ENCODE measurements around the gene CDH20.

CDH20 gene

DNA sequence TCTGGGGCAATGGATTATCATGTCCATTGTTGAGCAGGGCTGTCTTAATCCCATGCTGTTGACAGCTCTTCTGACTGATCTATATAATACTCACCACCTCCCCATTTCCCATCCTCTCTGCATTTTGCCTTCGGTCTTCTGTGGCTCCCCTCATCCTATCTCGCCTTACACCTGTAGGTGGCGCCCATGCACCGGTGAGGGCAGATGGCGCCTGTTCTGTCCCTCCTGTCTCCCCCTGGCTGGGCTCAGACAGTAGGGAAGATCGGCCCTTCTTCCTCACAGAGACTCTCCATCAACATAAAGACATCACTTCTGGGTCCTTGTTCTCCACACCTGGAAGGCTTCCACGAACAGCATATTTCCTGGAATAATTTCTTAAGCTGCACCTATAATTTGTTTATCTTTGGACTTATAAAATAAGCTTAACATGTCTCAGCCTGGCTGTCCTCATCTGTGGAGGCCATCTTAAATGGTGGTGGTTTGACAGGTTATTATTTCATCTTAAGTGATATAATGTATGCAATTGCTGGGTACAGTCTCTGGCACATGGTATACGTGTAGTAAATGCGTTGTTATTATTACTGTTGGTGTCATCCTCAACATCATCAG, 10.9 kb upstream of the CDH20 start:
- Histone ChIP-seq H3K4me2 (ENCODE audit: low read depth, low read length, poor library complexity, severe bottlenecking) (no peak overlapping the region), H3K4me3 (ENCODE audit: insufficient read depth, low read length, poor library complexity, severe bottlenecking) (no peak overlapping the region), H4K20me1 (ENCODE audit: low read depth, low read length) (no peaks in the 10 kb centered on the region), H3K9me2 (replicated peaks; ENCODE audit: insufficient read depth, low read length) (no peaks in the 10 kb centered on the region), H3K27ac (ENCODE audit: low read depth, low read length) (no peak overlapping the region), H3K9me3 (ENCODE audit: insufficient read depth, low read length) (no peaks in the 10 kb centered on the region), H2AFZ (ENCODE audit: low read depth, low read length, severe bottlenecking) (no peak overlapping the region), H3K9ac (ENCODE audit: low read length) (no peak overlapping the region), H3K79me2 (ENCODE audit: insufficient read depth, low read length) (no peaks in the 10 kb centered on the region), H3K36me3 (ENCODE audit: low read length) (no peaks in the 10 kb centered on the region), H3K27me3 (ENCODE audit: low read length) (no peaks in the 10 kb centered on the region), H3F3A (ENCODE audit: insufficient read depth) (no peaks in the 10 kb centered on the region)
- no peak for TF ChIP-seq EZH2phosphoT487 (conservative IDR thresholded peaks at IDR 0.05; ENCODE audit: low read length)
- TF ChIP-seq, protein P1, sequence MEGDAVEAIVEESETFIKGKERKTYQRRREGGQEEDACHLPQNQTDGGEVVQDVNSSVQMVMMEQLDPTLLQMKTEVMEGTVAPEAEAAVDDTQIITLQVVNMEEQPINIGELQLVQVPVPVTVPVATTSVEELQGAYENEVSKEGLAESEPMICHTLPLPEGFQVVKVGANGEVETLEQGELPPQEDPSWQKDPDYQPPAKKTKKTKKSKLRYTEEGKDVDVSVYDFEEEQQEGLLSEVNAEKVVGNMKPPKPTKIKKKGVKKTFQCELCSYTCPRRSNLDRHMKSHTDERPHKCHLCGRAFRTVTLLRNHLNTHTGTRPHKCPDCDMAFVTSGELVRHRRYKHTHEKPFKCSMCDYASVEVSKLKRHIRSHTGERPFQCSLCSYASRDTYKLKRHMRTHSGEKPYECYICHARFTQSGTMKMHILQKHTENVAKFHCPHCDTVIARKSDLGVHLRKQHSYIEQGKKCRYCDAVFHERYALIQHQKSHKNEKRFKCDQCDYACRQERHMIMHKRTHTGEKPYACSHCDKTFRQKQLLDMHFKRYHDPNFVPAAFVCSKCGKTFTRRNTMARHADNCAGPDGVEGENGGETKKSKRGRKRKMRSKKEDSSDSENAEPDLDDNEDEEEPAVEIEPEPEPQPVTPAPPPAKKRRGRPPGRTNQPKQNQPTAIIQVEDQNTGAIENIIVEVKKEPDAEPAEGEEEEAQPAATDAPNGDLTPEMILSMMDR (IDR thresholded peaks at IDR 0.05; ENCODE audit: insufficient read depth, low read length, poor library complexity, severe bottlenecking) = peak; percentile 95

GRCh38 chr18:61323951-61324350, 9.3 kb upstream of the CDH20 start:
- Histone ChIP-seq H3K79me2 (ENCODE audit: insufficient read depth, low read length) (no peaks in the 10 kb centered on the region), H3K4me2 (ENCODE audit: low read depth, low read length, poor library complexity, severe bottlenecking) (no peak overlapping the region), H4K20me1 (ENCODE audit: low read depth, low read length) (no peaks in the 10 kb centered on the region), H3K9me2 (replicated peaks; ENCODE audit: insufficient read depth, low read length) (no peaks in the 10 kb centered on the region), H3K9me3 (ENCODE audit: insufficient read depth, low read length) (no peaks in the 10 kb centered on the region), H2AFZ (ENCODE audit: low read depth, low read length, severe bottlenecking) (no peak overlapping the region), H3K27me3 (ENCODE audit: low read length) (no peaks in the 10 kb centered on the region), H3K27ac (ENCODE audit: low read depth, low read length) (no peak overlapping the region), H3K4me3 (ENCODE audit: insufficient read depth, low read length, poor library complexity, severe bottlenecking) (no peak overlapping the region), H3K9ac (ENCODE audit: low read length) (no peak overlapping the region), H3F3A (ENCODE audit: insufficient read depth) (no peaks in the 10 kb centered on the region), H3K36me3 (ENCODE audit: low read length) (no peaks in the 10 kb centered on the region)
- no peak for TF ChIP-seq EZH2phosphoT487 (conservative IDR thresholded peaks at IDR 0.05; ENCODE audit: low read length)
- TF ChIP-seq, protein P1 (IDR thresholded peaks at IDR 0.05; ENCODE audit: insufficient read depth, low read length, poor library complexity, severe bottlenecking) = no peak

DNA sequence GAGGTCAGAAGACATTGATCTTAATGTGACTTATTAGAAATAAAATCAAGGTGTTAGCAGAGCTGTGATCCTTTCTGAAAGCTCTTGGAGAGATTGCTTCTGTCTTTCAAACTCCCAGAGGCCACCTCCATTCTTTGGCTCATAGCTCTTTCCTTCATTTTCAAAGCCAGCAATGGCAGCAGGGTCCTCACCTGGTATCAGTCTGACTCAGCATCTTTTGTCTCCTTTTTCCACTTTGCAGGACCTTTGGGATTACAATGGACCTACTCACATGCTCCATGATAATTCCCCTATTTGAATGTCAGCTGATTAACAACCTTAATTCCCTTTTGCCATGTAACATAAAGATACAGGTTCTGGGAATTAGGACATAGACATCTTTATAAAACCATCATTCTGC, 6.8 kb upstream of the CDH20 start:
- no peak for TF ChIP-seq EZH2phosphoT487 (conservative IDR thresholded peaks at IDR 0.05; ENCODE audit: low read length)
- TF ChIP-seq, protein P1 (IDR thresholded peaks at IDR 0.05; ENCODE audit: insufficient read depth, low read length, poor library complexity, severe bottlenecking) = no peak
- no peaks in the 10 kb centered on the region for H3K79me2 ChIP-seq (ENCODE audit: insufficient read depth, low read length)
- H3K9ac ChIP-seq (ENCODE audit: low read length) = no peak overlapping the region
- no peaks in the 10 kb centered on the region for H3K27me3 ChIP-seq (ENCODE audit: low read length)
- no peak overlapping the region for H3K4me2 ChIP-seq (ENCODE audit: low read depth, low read length, poor library complexity, severe bottlenecking)
- no peak overlapping the region for H2AFZ ChIP-seq (ENCODE audit: low read depth, low read length, severe bottlenecking)
- no peak overlapping the region for H3K27ac ChIP-seq (ENCODE audit: low read depth, low read length)
- no peaks in the 10 kb centered on the region for H3K9me2 ChIP-seq (replicated peaks; ENCODE audit: insufficient read depth, low read length)
- H3F3A ChIP-seq (ENCODE audit: insufficient read depth) = no peaks in the 10 kb centered on the region
- H4K20me1 ChIP-seq (ENCODE audit: low read depth, low read length) = no peaks in the 10 kb centered on the region
- no peaks in the 10 kb centered on the region for H3K9me3 ChIP-seq (ENCODE audit: insufficient read depth, low read length)
- no peaks in the 10 kb centered on the region for H3K36me3 ChIP-seq (ENCODE audit: low read length)
- H3K4me3 ChIP-seq (ENCODE audit: insufficient read depth, low read length, poor library complexity, severe bottlenecking) = no peak overlapping the region
